HUES6 (cell line): ENCODE results near the gene STEAP1.

ENCODE experiments used
- H3K27ac ChIP-seq: 2 replicates; pipeline ENCODE4 v1.7.0; 2013; ENCODE audit warnings: low read depth, mild to moderate bottlenecking, low read length, inconsistent platforms
- H3K27me3 ChIP-seq: 2 replicates; pipeline ENCODE4 v1.6.1; 2013; ENCODE audit warnings: low read length; ENCODE audit not compliant: control insufficient read depth, insufficient read depth
- H3K36me3 ChIP-seq: 2 replicates; pipeline ENCODE4 v1.6.1; 2013; ENCODE audit warnings: low read length; ENCODE audit not compliant: control insufficient read depth, insufficient read depth
- H3K4me1 ChIP-seq: 2 replicates; pipeline ENCODE4 v1.6.1; 2013; ENCODE audit warnings: low read length; ENCODE audit not compliant: control insufficient read depth, insufficient read depth
- H3K4me3 ChIP-seq: 2 replicates; pipeline ENCODE4 v1.5.1; 2013; ENCODE audit warnings: low read depth, low read length
- H3K9ac ChIP-seq: one replicate; pipeline ENCODE4 v1.6.1; 2013; ENCODE audit warnings: mild to moderate bottlenecking, low read length
- H3K9me3 ChIP-seq: 2 replicates; pipeline ENCODE4 v1.6.1; 2013; ENCODE audit warnings: low read depth, low read length; ENCODE audit not compliant: control insufficient read depth, insufficient read depth

The STEAP1 gene

DNA sequence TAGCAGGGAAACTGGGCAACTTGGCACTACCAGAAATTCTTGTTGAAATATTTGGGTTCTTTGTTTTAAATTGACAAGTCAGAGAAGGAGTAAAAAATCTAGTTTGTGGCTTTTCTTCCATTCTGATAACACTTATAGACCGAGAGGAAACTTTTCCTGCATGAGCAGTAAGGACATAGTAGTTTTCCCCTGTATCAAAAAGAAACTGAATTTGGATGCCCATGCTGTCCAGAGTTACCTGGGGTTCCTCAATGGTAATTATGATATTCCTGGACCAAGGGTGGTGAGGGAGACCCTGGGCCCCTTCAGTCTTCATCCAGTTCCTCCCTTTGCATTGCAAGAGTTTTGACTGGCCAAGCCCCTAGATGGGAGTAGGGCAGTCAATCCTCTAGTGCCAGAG, 37.4 kb downstream of the STEAP1 start:
- H3K4me3 ChIP-seq, result no peak overlapping the region

GRCh38 chr7:90192876-90193750, 38.8 kb downstream of the STEAP1 start:
- H3K4me3 ChIP-seq, result no peak overlapping the region
- H3K4me1 ChIP-seq, result no peaks in the 10 kb centered on the region
- no peaks in the 10 kb centered on the region for H3K36me3 ChIP-seq
- no peaks in the 10 kb centered on the region for H3K27me3 ChIP-seq
- no peak overlapping the region for H3K27ac ChIP-seq
- H3K9me3 ChIP-seq, result peaks cover 32% of the 10 kb centered on the region
- no peak overlapping the region for H3K9ac ChIP-seq

More for the DNA sequence above, 37.4 kb downstream of the STEAP1 start:
- no peak overlapping the region for H3K9ac ChIP-seq
- H3K27ac ChIP-seq, result no peak overlapping the region
- no peaks in the 10 kb centered on the region for H3K4me1 ChIP-seq
- H3K9me3 ChIP-seq, result peaks cover 32% of the 10 kb centered on the region
- no peaks in the 10 kb centered on the region for H3K36me3 ChIP-seq
- H3K27me3 ChIP-seq, result no peaks in the 10 kb centered on the region

DNA sequence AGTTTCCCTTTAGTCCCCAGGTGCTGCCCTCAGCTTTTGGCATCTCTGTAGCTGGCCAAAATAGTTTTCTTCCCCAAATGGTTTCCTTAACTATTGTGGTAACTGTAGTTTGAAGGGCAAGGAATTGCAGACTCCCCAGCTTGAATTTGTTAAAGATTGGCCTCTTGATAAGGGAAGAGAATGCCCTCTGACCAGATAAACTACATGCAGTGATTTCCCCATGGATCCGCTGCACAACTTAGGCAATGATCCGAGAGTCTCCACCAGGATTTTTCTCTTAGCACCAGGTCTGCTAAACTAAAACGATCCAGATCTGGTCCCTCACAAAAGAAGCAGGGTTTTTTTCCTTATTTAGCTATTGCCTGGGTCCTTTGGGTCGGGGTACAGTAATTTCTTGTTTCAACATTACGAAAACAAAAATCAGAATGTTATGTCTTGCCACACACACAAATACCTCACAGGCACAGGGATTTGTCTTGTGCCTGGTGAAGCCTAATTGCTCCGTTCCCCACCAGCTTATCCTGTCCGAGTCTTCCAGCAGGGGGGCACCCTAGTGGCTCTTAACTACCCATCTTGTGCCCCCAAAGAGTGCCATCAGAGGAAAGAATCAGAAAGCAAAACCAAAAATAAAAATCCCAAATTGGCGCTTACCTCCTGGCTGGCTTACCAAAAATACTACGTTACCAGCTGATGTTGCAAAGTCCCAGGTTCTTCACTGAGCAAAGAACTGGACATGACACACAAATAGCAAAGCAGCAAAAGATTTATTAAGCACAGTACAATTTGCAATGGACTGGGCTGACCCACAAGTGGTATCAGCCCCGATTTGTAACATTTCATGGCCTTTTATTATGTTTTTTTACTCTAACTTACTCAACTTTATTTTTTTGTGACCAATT, 40.9 kb downstream of the STEAP1 start:
- H3K4me3 ChIP-seq, result no peak overlapping the region
- no peaks in the 10 kb centered on the region for H3K36me3 ChIP-seq
- no peak overlapping the region for H3K27ac ChIP-seq
- H3K9me3 ChIP-seq, result peaks cover 29% of the 10 kb centered on the region
- H3K4me1 ChIP-seq, result no peaks in the 10 kb centered on the region
- no peak overlapping the region for H3K9ac ChIP-seq
- no peaks in the 10 kb centered on the region for H3K27me3 ChIP-seq

DNA sequence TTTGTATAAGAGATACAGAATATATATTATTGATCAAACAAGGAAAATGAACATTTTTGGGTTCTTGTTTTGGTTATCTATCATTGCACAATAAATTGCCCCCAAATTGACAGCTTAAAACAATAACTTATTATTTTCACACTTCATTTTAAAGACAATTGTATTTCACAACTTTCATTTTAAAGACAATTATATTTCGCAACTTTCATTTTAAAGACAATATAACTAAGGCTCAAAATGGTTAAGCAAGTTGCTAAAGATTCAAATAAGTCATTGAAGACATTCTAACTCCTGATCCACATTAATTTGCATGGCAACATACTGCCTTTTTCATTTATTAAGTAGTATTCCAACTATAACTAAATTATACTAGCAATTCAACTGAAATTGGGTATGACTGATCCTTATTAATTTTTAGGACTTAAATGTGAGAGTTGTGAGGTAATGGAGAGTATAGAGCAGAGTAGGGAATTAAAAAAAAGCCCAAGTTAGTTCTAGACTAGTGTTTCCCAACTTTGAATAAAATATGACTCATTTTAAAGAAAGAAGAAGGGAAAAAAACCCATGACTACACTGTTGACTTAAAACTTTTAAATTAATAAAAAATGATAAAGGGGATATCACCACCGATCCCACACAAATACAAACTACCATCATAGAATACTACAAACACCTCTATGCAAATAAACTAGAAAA, 47.4 kb downstream of the STEAP1 start:
- Histone ChIP-seq H3K27ac (no peak overlapping the region), H3K27me3 (no peaks in the 10 kb centered on the region), H3K9me3 (no peaks in the 10 kb centered on the region), H3K36me3 (no peaks in the 10 kb centered on the region), H3K9ac (no peak overlapping the region), H3K4me3 (no peak overlapping the region), H3K4me1 (no peaks in the 10 kb centered on the region)

DNA sequence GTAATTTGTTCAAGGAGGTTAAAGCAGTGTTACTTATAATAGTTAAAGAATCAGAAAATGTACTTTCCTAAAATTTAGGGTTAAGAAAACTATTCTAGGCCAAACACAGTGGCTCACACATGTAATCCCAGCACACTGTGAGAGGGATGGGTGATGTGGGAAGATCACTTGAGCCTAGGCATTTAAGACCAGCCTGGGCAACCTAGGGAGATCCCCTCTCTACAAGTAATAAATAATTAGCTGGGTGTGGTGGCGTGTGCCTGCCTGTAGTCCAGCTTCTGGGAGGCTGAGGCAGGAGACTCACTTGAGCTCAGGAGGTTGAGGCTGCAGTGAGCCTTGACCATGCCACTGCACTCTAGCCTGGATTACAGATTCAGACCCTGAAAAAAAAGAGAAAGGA, 53.7 kb downstream of the STEAP1 start:
- H3K9me3 ChIP-seq, result no peaks in the 10 kb centered on the region
- H3K4me3 ChIP-seq, result no peak overlapping the region
- H3K4me1 ChIP-seq, result peaks cover 6% of the 10 kb centered on the region
- no peaks in the 10 kb centered on the region for H3K36me3 ChIP-seq
- H3K27ac ChIP-seq, result no peak overlapping the region
- peaks cover 6% of the 10 kb centered on the region; the same call in 1 of the 2 replicates for H3K27me3 ChIP-seq
- H3K9ac ChIP-seq, result no peak overlapping the region

DNA sequence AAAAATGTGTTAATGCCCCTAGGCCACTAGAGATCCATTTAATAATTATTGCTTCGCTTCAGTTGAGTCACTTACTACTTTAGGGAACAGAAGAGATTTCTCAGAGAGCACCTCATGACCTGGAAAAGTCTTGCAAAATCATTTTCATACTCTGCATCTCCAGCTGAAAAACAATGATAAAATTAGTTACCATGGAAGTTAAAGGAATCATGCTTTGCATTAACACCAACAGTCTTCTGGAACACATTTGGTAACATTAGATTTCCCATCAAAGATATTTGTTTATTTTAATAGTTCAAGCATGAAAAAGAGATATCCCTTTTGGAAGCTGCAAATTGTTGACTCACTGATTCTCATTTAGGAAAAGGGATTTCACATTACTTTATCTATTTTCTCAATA, 55.5 kb downstream of the STEAP1 start:
- Histone ChIP-seq H3K4me3 (no peak overlapping the region), H3K9me3 (no peaks in the 10 kb centered on the region), H3K36me3 (no peaks in the 10 kb centered on the region), H3K4me1 (peaks cover 24% of the 10 kb centered on the region), H3K27me3 (peaks cover 6% of the 10 kb centered on the region; the same call in 1 of the 2 replicates), H3K9ac (no peak overlapping the region), H3K27ac (no peak overlapping the region)

DNA sequence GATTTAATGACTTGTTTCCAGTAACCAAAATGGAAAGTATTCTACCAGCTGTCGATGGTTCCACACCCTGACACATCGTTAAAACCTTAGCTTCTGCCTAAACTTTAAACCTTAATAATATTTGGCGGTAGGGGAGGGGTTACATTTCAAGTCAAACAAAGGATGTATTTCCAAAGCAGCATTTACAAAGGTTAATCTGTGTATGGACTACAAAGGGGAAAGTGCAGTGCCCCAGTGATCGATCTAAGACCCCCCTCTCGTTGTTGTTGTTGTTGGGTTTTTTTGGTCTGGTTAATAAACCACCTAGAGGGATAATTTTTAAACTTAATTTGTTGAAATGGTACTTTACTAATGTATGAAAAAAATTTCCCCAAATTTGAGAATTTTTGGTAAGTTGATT, 56.2 kb downstream of the STEAP1 start:
- Histone ChIP-seq H3K4me3 (peak overlapping the region; percentile 77), H3K36me3 (no peaks in the 10 kb centered on the region), H3K4me1 (peaks cover 26% of the 10 kb centered on the region), H3K27me3 (peaks cover 6% of the 10 kb centered on the region; the same call in 1 of the 2 replicates), H3K9ac (no peak overlapping the region), H3K9me3 (no peaks in the 10 kb centered on the region), H3K27ac (no peak overlapping the region)

DNA sequence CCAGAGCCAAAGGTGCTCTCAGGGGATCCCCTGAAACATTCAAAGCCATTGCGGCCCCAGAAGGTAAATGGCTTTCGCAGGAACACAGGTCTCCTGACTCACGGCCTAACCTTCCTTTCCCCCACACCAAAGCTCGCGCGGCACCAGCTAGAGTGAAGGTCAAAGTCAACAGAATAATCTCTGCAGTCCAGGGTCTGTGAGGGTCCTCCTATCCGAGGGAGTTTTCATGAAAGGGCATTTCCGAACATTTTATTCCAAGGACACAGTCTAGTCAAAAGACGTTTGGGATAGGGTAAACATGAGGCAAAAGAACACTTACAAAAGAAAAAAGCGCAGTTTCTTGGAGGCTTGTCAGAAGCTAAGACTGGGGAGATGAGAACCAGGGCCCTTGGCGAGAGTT, 56.7 kb downstream of the STEAP1 start:
- H3K4me1 ChIP-seq, result peaks cover 28% of the 10 kb centered on the region
- no peaks in the 10 kb centered on the region for H3K36me3 ChIP-seq
- peaks cover 6% of the 10 kb centered on the region; the same call in 1 of the 2 replicates for H3K27me3 ChIP-seq
- peak overlapping the region; percentile 45 for H3K9ac ChIP-seq
- peak overlapping the region; percentile 77 for H3K4me3 ChIP-seq
- H3K27ac ChIP-seq, result no peak overlapping the region
- H3K9me3 ChIP-seq, result no peaks in the 10 kb centered on the region

GRCh38 chr7:90211391-90212148, 57.3 kb downstream of the STEAP1 start, which contains the start of gene STEAP2:
Gene STEAP2 (plus strand): TSS chr7:90211740. CDS start chr7:90225083, 13,343 bp downstream.
- H3K9me3 ChIP-seq, result no peaks in the 10 kb centered on the region
- peaks cover 6% of the 10 kb centered on the region; the same call in 1 of the 2 replicates for H3K27me3 ChIP-seq
- H3K9ac ChIP-seq, result peak within 1 kb of the TSS; percentile 56
- no peaks in the 10 kb centered on the region for H3K36me3 ChIP-seq
- H3K27ac ChIP-seq, result peak within 1 kb of the TSS; percentile 35; the same call in 1 of the 2 replicates
- peaks cover 34% of the 10 kb centered on the region for H3K4me1 ChIP-seq
- H3K4me3 ChIP-seq, result peak within 1 kb of the TSS; percentile 77

DNA sequence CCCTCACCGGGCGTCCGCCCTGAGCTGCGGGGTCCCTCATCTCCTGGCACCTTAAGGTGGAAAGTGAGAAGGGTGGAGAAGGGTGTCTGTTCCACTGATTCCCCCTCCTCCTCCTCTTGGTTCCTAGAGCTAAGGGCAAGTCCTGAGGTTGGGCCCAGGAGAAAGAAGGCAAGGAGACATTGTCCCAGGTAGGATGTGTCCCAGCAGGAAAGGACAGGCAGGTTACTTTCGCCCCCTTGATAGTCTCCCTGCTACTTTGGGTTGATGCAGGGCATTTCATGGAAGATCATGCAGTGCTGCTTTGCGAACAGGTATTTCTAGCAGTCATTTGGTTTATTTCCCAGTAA, 57.9 kb downstream of the STEAP1 start:
- peaks cover 40% of the 10 kb centered on the region for H3K4me1 ChIP-seq
- peak overlapping the region; percentile 56 for H3K9ac ChIP-seq
- peaks cover 6% of the 10 kb centered on the region; the same call in 1 of the 2 replicates for H3K27me3 ChIP-seq
- peak overlapping the region; percentile 77 for H3K4me3 ChIP-seq
- peak overlapping the region; percentile 35; the same call in 1 of the 2 replicates for H3K27ac ChIP-seq
- H3K36me3 ChIP-seq, result peaks cover under 1% of the 10 kb centered on the region; the same call in 1 of the 2 replicates
- no peaks in the 10 kb centered on the region for H3K9me3 ChIP-seq
